COLO829 (cell line): ENCODE measurements around the gene SUPT7L.

ENCODE experiments used
- DNase-seq: peaks from one replicate; pipeline ENCODE4 v3.0.0; 2012; ENCODE audit warnings: low spot score

Gene SUPT7L

GRCh38 chr2:27663285-27664153, at the start of gene SUPT7L, which contains the start of gene SLC4A1AP:
Gene SUPT7L (minus strand): TSS chr2:27663614. CDS start chr2:27662192, 1,422 bp downstream.
Gene SLC4A1AP (plus strand): TSS chr2:27663889. CDS start chr2:27663915, 26 bp downstream.
- DNase-seq, result peak; percentile 79

- no peak for DNase-seq
Observed at GRCh38 chr2:27713201-27713600, 49.8 kb upstream of the SUPT7L start.

- DNase-seq, result no peak
Observed at GRCh38 chr2:27712522-27712921, 49.1 kb upstream of the SUPT7L start.

GRCh38 chr2:27711804-27712203, 48.4 kb upstream of the SUPT7L start:
- DNase-seq, result no peak

- no peak for DNase-seq
Observed at GRCh38 chr2:27710640-27711430, 47.4 kb upstream of the SUPT7L start.

GRCh38 chr2:27709960-27710575, 46.7 kb upstream of the SUPT7L start:
- no peak for DNase-seq

- DNase-seq, result no peak
Observed at GRCh38 chr2:27709326-27709725, 45.9 kb upstream of the SUPT7L start.

- no peak for DNase-seq
Observed at GRCh38 chr2:27708666-27709065, 45.3 kb upstream of the SUPT7L start.

GRCh38 chr2:27708257-27708654, 44.8 kb upstream of the SUPT7L start:
- no peak for DNase-seq

GRCh38 chr2:27707462-27708256, 44.2 kb upstream of the SUPT7L start:
- DNase-seq, result no peak

- no peak for DNase-seq
Observed at GRCh38 chr2:27705851-27706622, 42.6 kb upstream of the SUPT7L start.

- no peak for DNase-seq
Observed at GRCh38 chr2:27704342-27704876, 41.0 kb upstream of the SUPT7L start.

- peak; percentile 89 for DNase-seq
Observed at GRCh38 chr2:27703638-27704341, 40.4 kb upstream of the SUPT7L start.

- DNase-seq, result no peak
Observed at GRCh38 chr2:27702302-27702701, 38.9 kb upstream of the SUPT7L start.

GRCh38 chr2:27701676-27702075, 38.3 kb upstream of the SUPT7L start:
- no peak for DNase-seq

- no peak for DNase-seq
Observed at GRCh38 chr2:27697660-27698059, 34.2 kb upstream of the SUPT7L start.

GRCh38 chr2:27690052-27690451, 26.6 kb upstream of the SUPT7L start:
- no peak for DNase-seq

GRCh38 chr2:27689424-27689823, 26.0 kb upstream of the SUPT7L start:
- no peak for DNase-seq

GRCh38 chr2:27687232-27687631, 23.8 kb upstream of the SUPT7L start:
- DNase-seq, result no peak

- no peak for DNase-seq
Observed at GRCh38 chr2:27685577-27685976, 22.2 kb upstream of the SUPT7L start.
